HG03025 (cell line): ENCODE results near the gene TNFSF13.

ENCODE experiments used
- ATAC-seq: cut with Tn5 transposase; IDR thresholded peaks from one replicate; pipeline ENCODE4 v1.9.1; 2021; ENCODE audit warnings: mild to moderate bottlenecking, moderate library complexity; ENCODE audit not compliant: unreplicated experiment, low FRiP score

TNFSF13 gene

GRCh38 chr17:7558544-7559319, at the start of gene TNFSF13:
Gene TNFSF13, plus strand, starts transcription at chr17:7558750. Its CDS starts 290 bp downstream, at chr17:7559040.
- no peak for ATAC-seq

GRCh38 chr17:7508846-7509245, 49.7 kb upstream of the TNFSF13 start:
- ATAC-seq, result no peak

GRCh38 chr17:7509937-7510336, 48.6 kb upstream of the TNFSF13 start:
- ATAC-seq, result no peak

GRCh38 chr17:7511108-7511507, 47.4 kb upstream of the TNFSF13 start:
- no peak for ATAC-seq

GRCh38 chr17:7512105-7512504, 46.4 kb upstream of the TNFSF13 start:
- ATAC-seq, result no peak

- no peak for ATAC-seq
These were observed 45.6 kb upstream of the TNFSF13 start for GRCh38 chr17:7512824-7513540.

GRCh38 chr17:7513850-7514419, 44.6 kb upstream of the TNFSF13 start:
- no peak for ATAC-seq

GRCh38 chr17:7515911-7516610, 42.5 kb upstream of the TNFSF13 start:
- no peak for ATAC-seq

- ATAC-seq, result no peak
These were observed 35.5 kb upstream of the TNFSF13 start for GRCh38 chr17:7523033-7523432.

GRCh38 chr17:7528842-7529241, 29.7 kb upstream of the TNFSF13 start:
- ATAC-seq, result no peak

- no peak for ATAC-seq
These were observed 28.3 kb upstream of the TNFSF13 start for GRCh38 chr17:7530023-7530900.

GRCh38 chr17:7538050-7538449, 20.5 kb upstream of the TNFSF13 start:
- no peak for ATAC-seq

GRCh38 chr17:7538891-7539545, 19.5 kb upstream of the TNFSF13 start:
- no peak for ATAC-seq

- no peak for ATAC-seq
These were observed 17.4 kb upstream of the TNFSF13 start for GRCh38 chr17:7541074-7541621.

GRCh38 chr17:7544911-7545310, 13.6 kb upstream of the TNFSF13 start:
- no peak for ATAC-seq

GRCh38 chr17:7548585-7549400, 9.8 kb upstream of the TNFSF13 start, which contains the start of gene TNFSF12:
Gene TNFSF12, plus strand, starts transcription at chr17:7549058. Its CDS starts 96 bp downstream, at chr17:7549154.
- ATAC-seq, result no peak

- ATAC-seq, result no peak
These were observed 9.0 kb upstream of the TNFSF13 start for GRCh38 chr17:7549401-7550055.

- no peak for ATAC-seq
These were observed 8.2 kb upstream of the TNFSF13 start for GRCh38 chr17:7550344-7550743.
